A673 (cell line): ENCODE data around the gene SMPD2. TPM values are rescaled to one million over a fixed set of nuclear protein-coding genes. Genes with fewer than 3 reads are reported as not detected.

Source experiments
- BruUV-seq: library from RNA; stranded (reverse); fragments of 400-500 nt; replicated peaks from 2 replicates; lab custom pipeline; 2021; lab: Mats Ljungman, UMichigan
- CTCF ChIA-PET: fragments of 300-600 bp; sonication (Branson Sonifier 250); formaldehyde crosslinking; loops from one replicate; lab custom pipeline; 2022; ENCODE audit warnings: antibody characterized with exemption; lab: Charles Lee
- POLR2A ChIA-PET: fragments of 300-600 bp; sonication (Branson Sonifier 250); formaldehyde crosslinking; loops from one replicate; lab custom pipeline; 2022; ENCODE audit warnings: antibody characterized with exemption; ENCODE audit not compliant: low non-redundant PET; lab: Charles Lee
- DNase-seq: peaks from one replicate; pipeline ENCODE4 v3.0.0-alpha.2; 2015; ENCODE audit warnings: low spot score
- H3K27ac ChIP-seq: fragments of 200-600 bp; sonication (generic); 2 replicates; pipeline ENCODE4 v1.5.1; 2016; ENCODE audit warnings: mixed run types, low read depth, mild to moderate bottlenecking, mixed read lengths, antibody characterized with exemption, low read length; ENCODE audit not compliant: poor library complexity, severe bottlenecking
- H3K27me3 ChIP-seq: fragments of 200-600 bp; sonication (generic); replicated peaks from 2 replicates; pipeline ENCODE4 v1.6.1; 2017; ENCODE audit warnings: mixed run types, low read depth, mild to moderate bottlenecking, mixed read lengths, antibody characterized with exemption, low read length; ENCODE audit not compliant: insufficient read depth, poor library complexity
- H3K36me3 ChIP-seq: fragments of 200-600 bp; sonication (generic); 2 replicates; pipeline ENCODE4 v1.6.1; 2016; ENCODE audit warnings: mixed run types, mild to moderate bottlenecking, mixed read lengths, antibody characterized with exemption, low read length; ENCODE audit not compliant: insufficient read depth, poor library complexity, severe bottlenecking
- H3K4me1 ChIP-seq: fragments of 200-600 bp; sonication (generic); 2 replicates; pipeline ENCODE4 v1.6.1; 2017; ENCODE audit warnings: mixed run types, mild to moderate bottlenecking, mixed read lengths, antibody characterized with exemption, low read length; ENCODE audit not compliant: insufficient read depth, poor library complexity, severe bottlenecking
- H3K4me3 ChIP-seq: fragments of 200-600 bp; sonication (generic); 2 replicates; pipeline ENCODE4 v1.5.1; 2016; ENCODE audit warnings: low read depth, mixed run types, mild to moderate bottlenecking, mixed read lengths, low read length; ENCODE audit not compliant: poor library complexity, severe bottlenecking
- H3K9me3 ChIP-seq: fragments of 200-600 bp; sonication (generic); 2 replicates; pipeline ENCODE4 v1.6.1; 2016; ENCODE audit warnings: mixed run types, low read depth, mild to moderate bottlenecking, mixed read lengths, antibody characterized with exemption, low read length; ENCODE audit not compliant: poor library complexity, severe bottlenecking
- EZH2 ChIP-seq: fragments of 200-600 bp; sonication (generic); IDR thresholded peaks from 2 replicates; pipeline ENCODE4 v1.6.1; 2017; ENCODE audit warnings: borderline replicate concordance, low read depth, mild to moderate bottlenecking, mixed read lengths, antibody characterized with exemption, low read length; ENCODE audit not compliant: poor library complexity, severe bottlenecking
- intact Hi-C: fragments of 100-400 bp; cut with micrococcal nuclease; formaldehyde crosslinking; loops from one replicate; pipeline ENCODE4 v1.10.0; 2022; ENCODE audit not compliant: unreplicated experiment
- total RNA-seq: library from RNA; stranded (reverse); gene quantifications from 2 replicates; pipeline ENCODE4 v1.2.3, GENCODE V29; 2021
- TF ChIP-seq, protein P1 (sequence below): fragments of 300-800, 200-600 bp; sonication (generic); conservative IDR thresholded peaks from 2 replicates; pipeline ENCODE4 v1.5.1; 2017; ENCODE audit warnings: low read depth, mild to moderate bottlenecking, antibody characterized with exemption, low read length, moderate library complexity, mixed read lengths

SMPD2 gene
- total RNA-seq, 1 experiment from 2014 or later: 8.6 TPM

GRCh38 chr6:109453594-109454495 lies 13.3 kb downstream of the SMPD2 start:
- Histone ChIP-seq H3K4me1 (peaks cover 26% of the 10 kb centered on the region), H3K36me3 (no peaks in the 10 kb centered on the region), H3K27me3 (no peaks in the 10 kb centered on the region), H3K9me3 (no peaks in the 10 kb centered on the region), H3K4me3 (no peak overlapping the region), H3K27ac (peak overlapping the region; percentile 37)
- peak; percentile 55 for DNase-seq
- BruUV-seq: no TSS peak
- intact Hi-C loops: no loop called here
- ChIA-PET CTCF (no interaction called here), POLR2A (interaction anchor here (0.6 kb wide), 1 partner anchor 896 kb away, joined by 3 read pairs; no protein-coding TSS in a partner anchor)
- TF ChIP-seq, protein P1, sequence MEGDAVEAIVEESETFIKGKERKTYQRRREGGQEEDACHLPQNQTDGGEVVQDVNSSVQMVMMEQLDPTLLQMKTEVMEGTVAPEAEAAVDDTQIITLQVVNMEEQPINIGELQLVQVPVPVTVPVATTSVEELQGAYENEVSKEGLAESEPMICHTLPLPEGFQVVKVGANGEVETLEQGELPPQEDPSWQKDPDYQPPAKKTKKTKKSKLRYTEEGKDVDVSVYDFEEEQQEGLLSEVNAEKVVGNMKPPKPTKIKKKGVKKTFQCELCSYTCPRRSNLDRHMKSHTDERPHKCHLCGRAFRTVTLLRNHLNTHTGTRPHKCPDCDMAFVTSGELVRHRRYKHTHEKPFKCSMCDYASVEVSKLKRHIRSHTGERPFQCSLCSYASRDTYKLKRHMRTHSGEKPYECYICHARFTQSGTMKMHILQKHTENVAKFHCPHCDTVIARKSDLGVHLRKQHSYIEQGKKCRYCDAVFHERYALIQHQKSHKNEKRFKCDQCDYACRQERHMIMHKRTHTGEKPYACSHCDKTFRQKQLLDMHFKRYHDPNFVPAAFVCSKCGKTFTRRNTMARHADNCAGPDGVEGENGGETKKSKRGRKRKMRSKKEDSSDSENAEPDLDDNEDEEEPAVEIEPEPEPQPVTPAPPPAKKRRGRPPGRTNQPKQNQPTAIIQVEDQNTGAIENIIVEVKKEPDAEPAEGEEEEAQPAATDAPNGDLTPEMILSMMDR: no peak
- TF ChIP-seq EZH2: no peak

DNA sequence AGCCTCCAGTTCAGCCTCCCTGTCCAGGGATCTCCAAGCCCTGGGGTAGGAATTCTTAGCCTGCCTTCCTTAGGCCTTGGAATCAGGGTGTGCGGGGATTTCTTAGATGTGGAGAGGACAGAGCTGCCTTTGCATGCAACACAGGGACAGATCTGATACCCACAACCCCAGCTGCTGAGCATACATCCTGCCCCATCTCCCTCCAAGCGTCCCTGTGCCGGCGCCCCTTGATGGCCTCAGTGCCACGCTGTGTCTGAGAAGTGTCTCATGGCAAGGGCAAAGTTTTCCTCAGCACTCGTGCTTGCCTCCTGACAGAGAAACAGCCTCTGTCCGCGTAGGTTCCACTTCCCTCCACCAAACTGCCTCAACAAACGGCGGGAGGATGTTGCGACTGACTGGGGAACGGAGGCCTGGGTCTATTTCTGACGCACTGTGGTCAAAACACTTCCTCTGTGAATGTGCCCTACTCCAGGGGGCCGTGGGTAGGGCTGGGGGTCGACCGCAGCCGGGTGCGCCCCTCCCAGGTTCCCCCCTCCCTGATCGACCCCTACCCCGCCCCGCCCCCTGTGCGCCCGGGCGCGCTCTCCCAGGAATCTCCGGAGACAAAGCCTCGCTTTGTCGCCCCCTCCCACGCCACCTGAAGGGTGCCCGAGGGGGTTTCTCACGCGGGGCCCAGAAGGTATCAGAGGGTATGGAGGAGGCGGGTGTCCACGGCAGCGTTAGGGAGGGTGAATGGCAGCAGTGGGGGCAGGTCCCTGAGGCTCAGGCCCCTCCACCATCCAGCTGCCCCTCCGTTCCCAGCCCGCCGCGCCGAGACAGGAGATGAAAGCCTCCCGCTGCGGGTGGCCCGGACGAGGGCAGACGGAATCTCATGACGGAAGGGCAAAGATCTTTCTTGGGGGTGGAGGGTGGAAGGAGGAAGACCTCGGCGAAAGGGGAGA lies 14.2 kb downstream of the SMPD2 start:
- Histone ChIP-seq H3K27me3 (no peaks in the 10 kb centered on the region), H3K4me1 (peaks cover 26% of the 10 kb centered on the region), H3K27ac (peak overlapping the region; percentile 37), H3K9me3 (no peaks in the 10 kb centered on the region), H3K36me3 (no peaks in the 10 kb centered on the region), H3K4me3 (peak overlapping the region; percentile 74)
- no TSS peak for BruUV-seq
- DNase-seq: peak; percentile 21
- POLR2A ChIA-PET: interaction anchor here (0.6 kb wide), 2 partner anchors 105 to 897 kb away, joined by 3 read pairs; no protein-coding TSS in a partner anchor
- CTCF ChIA-PET: interaction anchor here (0.6 kb wide), 1 partner anchor 1022 kb away, joined by 6 read pairs; the partner anchor contains the start of gene SLC22A16
- TF ChIP-seq, protein P1: no peak
- TF ChIP-seq EZH2: no peak
- intact Hi-C loops: no loop called here

- intact Hi-C loops: no loop called here
- peak; percentile 64 for DNase-seq
- no peak for TF ChIP-seq EZH2
- TF ChIP-seq, protein P1: peak; percentile 28; the same call in 1 of the 2 replicates
- POLR2A ChIA-PET: no interaction called here
- Histone ChIP-seq H3K27ac (peak within 1 kb of the TSS; percentile 59), H3K4me3 (peak within 1 kb of the TSS; percentile 74), H3K9me3 (no peaks in the 10 kb centered on the region), H3K36me3 (no peaks in the 10 kb centered on the region), H3K27me3 (no peaks in the 10 kb centered on the region), H3K4me1 (peaks cover 26% of the 10 kb centered on the region)
- no TSS peak for BruUV-seq
- CTCF ChIA-PET: interaction anchor here (0.6 kb wide), 1 partner anchor 1021 kb away, joined by 6 read pairs; the partner anchor contains the start of gene SLC22A16
Observed at GRCh38 chr6:109455437-109456110, 15.1 kb downstream of the SMPD2 start, which contains the start of gene MICAL1. TSS of gene MICAL1 (minus strand) at chr6:109455772. CDS start at chr6:109454196, 1,576 bp downstream.
